SU-DHL-6 (cell line): Measurements from ENCODE around the gene PTTG1.

Experiments used
- CTCF ChIP-seq: fragments of 200-600 bp; sonication (generic); IDR thresholded peaks from one replicate; pipeline ENCODE4 v1.5.1; 2017; ENCODE audit warnings: antibody characterized with exemption, mild to moderate bottlenecking, low read length, moderate library complexity; ENCODE audit not compliant: insufficient read depth, poor library complexity, severe bottlenecking
- EZH2phosphoT487 ChIP-seq: fragments of 200-600 bp; sonication (generic), shearing (Covaris generic); conservative IDR thresholded peaks from 2 replicates; pipeline ENCODE4 v1.6.1; 2018; ENCODE audit warnings: mild to moderate bottlenecking, antibody characterized with exemption, low read length, moderate library complexity, mixed read lengths

- TF ChIP-seq CTCF (no peak), EZH2phosphoT487 (no peak)
Measured at GRCh38 chr5:160434022-160434531, 12.4 kb downstream of the PTTG1 start.
